ENCODE data around the gene PCDHGB2.

GRCh38 chr5:141319699-141320098 lies 40.1 kb upstream of the PCDHGB2 start:
- TF ChIP-seq POLR2A (IDR thresholded peaks at IDR 0.05) (no peak), CTCF (IDR thresholded peaks at IDR 0.05) (no peak)

Data from heart left ventricle (tissue), 13 donors.